Hepatic stellate cell (primary cell): ENCODE results near the gene FNDC3B.
A peak's percentile ranks its signal among the peaks of the same experiment; 100 is the strongest.

Experiments
- DNase-seq: peaks from one replicate; pipeline ENCODE4 v3.0.0; 2011; ENCODE audit warnings: low spot score

Gene FNDC3B

GRCh38 chr3:172192830-172193415 lies 153.5 kb downstream of the FNDC3B start:
- no peak for DNase-seq

GRCh38 chr3:172193436-172193835 lies 154.1 kb downstream of the FNDC3B start:
- DNase-seq: no peak

- no peak for DNase-seq
Measured at GRCh38 chr3:172194702-172195406, 155.5 kb downstream of the FNDC3B start.

GRCh38 chr3:172195407-172195754 lies 156.0 kb downstream of the FNDC3B start:
- DNase-seq: no peak

GRCh38 chr3:172197344-172197743 lies 158.0 kb downstream of the FNDC3B start:
- DNase-seq: no peak

- DNase-seq: no peak
Measured at GRCh38 chr3:172198428-172198827, 159.1 kb downstream of the FNDC3B start.

- no peak for DNase-seq
Measured at GRCh38 chr3:172199850-172200369, 160.5 kb downstream of the FNDC3B start.

GRCh38 chr3:172201136-172201869 lies 161.9 kb downstream of the FNDC3B start:
- DNase-seq: peak; percentile 68

GRCh38 chr3:172201870-172202236 lies 162.5 kb downstream of the FNDC3B start:
- peak; percentile 47 for DNase-seq

GRCh38 chr3:172202797-172203196 lies 163.4 kb downstream of the FNDC3B start:
- no peak for DNase-seq

GRCh38 chr3:172203522-172204258 lies 164.3 kb downstream of the FNDC3B start:
- no peak for DNase-seq

GRCh38 chr3:172204716-172205115 lies 165.3 kb downstream of the FNDC3B start:
- no peak for DNase-seq

- DNase-seq: no peak
Measured at GRCh38 chr3:172208586-172209332, 169.4 kb downstream of the FNDC3B start.

GRCh38 chr3:172209333-172210321 lies 170.2 kb downstream of the FNDC3B start:
- no peak for DNase-seq

- no peak for DNase-seq
Measured at GRCh38 chr3:172210355-172210754, 171.0 kb downstream of the FNDC3B start.

- DNase-seq: no peak
Measured at GRCh38 chr3:172211123-172211522, 171.7 kb downstream of the FNDC3B start.

GRCh38 chr3:172213200-172213599 lies 173.8 kb downstream of the FNDC3B start:
- DNase-seq: no peak

- DNase-seq: no peak
Measured at GRCh38 chr3:172213904-172214303, 174.5 kb downstream of the FNDC3B start.

GRCh38 chr3:172216267-172216666 lies 176.9 kb downstream of the FNDC3B start:
- no peak for DNase-seq

- DNase-seq: no peak
Measured at GRCh38 chr3:172216911-172217310, 177.5 kb downstream of the FNDC3B start.
